B cell (primary cell): ENCODE measurements around the gene SIPA1L2.

ENCODE experiments used
- CTCF ChIP-seq: fragments of 200-600 bp; IDR thresholded peaks from one replicate; pipeline ENCODE4 v1.8.0; 2022; ENCODE audit warnings: antibody characterized with exemption, mild to moderate bottlenecking
- EZH2 ChIP-seq: IDR thresholded peaks from 2 replicates; pipeline ENCODE4 v1.6.1; 2012; ENCODE audit warnings: borderline replicate concordance, low read depth, mild to moderate bottlenecking, moderate library complexity, low read length; ENCODE audit not compliant: insufficient read depth, poor library complexity, severe bottlenecking

GRCh38 chr1:232591344-232591743 is 38.6 kb downstream of the SIPA1L2 start:
- no peak for TF ChIP-seq CTCF
- TF ChIP-seq EZH2 = no peak
